CD14-positive monocyte (primary cell): ENCODE data around the gene POP4. TPM values are rescaled to one million over a fixed set of nuclear protein-coding genes. Genes with fewer than 3 reads are reported as not detected.

Source experiments
- DNase-seq, 3 donors: peaks; one replicate each; pipeline ENCODE4 v3.0.0-alpha.2; 2011 to 2022
- H2AFZ ChIP-seq: 2 replicates; pipeline ENCODE4 v1.6.0; 2012; ENCODE audit warnings: mild to moderate bottlenecking, low read depth, low read length, inconsistent platforms; ENCODE audit not compliant: insufficient read depth, poor library complexity, severe bottlenecking
- H3K27ac ChIP-seq, 2 donors: 1 replicate in 1 of 2; 2 replicates in 1 of 2; pipeline ENCODE4 v1.5.1; 2012 to 2013; ENCODE audit warnings: low read length in 2 of 2, control low read depth in 1 of 2, inconsistent platforms in 1 of 2, low read depth in 1 of 2, mild to moderate bottlenecking in 1 of 2
- H3K27me3 ChIP-seq, 2 donors: one replicate each; pipeline versions ENCODE4 v1.6.0 to v1.6.1; 2011 to 2013; ENCODE audit warnings: low read length in 2 of 2; ENCODE audit not compliant: control insufficient read depth in 2 of 2, insufficient read depth in 2 of 2
- H3K36me3 ChIP-seq, 2 donors: replicated peaks in 1 of 2; 1 replicate in 1 of 2; 2 replicates in 1 of 2; pipeline versions ENCODE4 v1.5.1 to v1.6.1; 2012 to 2013; ENCODE audit warnings: low read length in 2 of 2, control low read depth in 1 of 2, inconsistent platforms in 1 of 2, mild to moderate bottlenecking in 1 of 2; ENCODE audit not compliant: insufficient read depth in 2 of 2, control insufficient read depth in 1 of 2
- H3K4me1 ChIP-seq, 2 donors: 1 replicate in 1 of 2; 2 replicates in 1 of 2; pipeline versions ENCODE4 v1.5.1 to v1.6.1; 2012 to 2013; ENCODE audit warnings: low read length in 2 of 2, control low read depth in 1 of 2, inconsistent platforms in 1 of 2, mild to moderate bottlenecking in 1 of 2, moderate library complexity in 1 of 2; ENCODE audit not compliant: insufficient read depth in 2 of 2, control insufficient read depth in 1 of 2
- H3K4me2 ChIP-seq: replicated peaks from 2 replicates; pipeline ENCODE3; 2012; ENCODE audit warnings: low read length, moderate library complexity, mild to moderate bottlenecking; ENCODE audit not compliant: poor library complexity, severe bottlenecking; ENCODE audit errors: extremely low read depth
- H3K4me3 ChIP-seq, 3 experiments: fragments of 200-600 bp in 1 of 3; sonication (generic) in 1 of 3; replicated peaks in 1 of 3; 1 replicate in 2 of 3; 2 replicates in 1 of 3; pipeline ENCODE4 v1.5.1; 2011 to 2013; ENCODE audit warnings: low read length in 3 of 3, mild to moderate bottlenecking in 3 of 3, control low read depth in 2 of 3, low read depth in 2 of 3, inconsistent platforms in 1 of 3, moderate library complexity in 1 of 3
- H3K79me2 ChIP-seq: 2 replicates; pipeline ENCODE4 v1.6.0; 2012; ENCODE audit warnings: mild to moderate bottlenecking, control low read depth, inconsistent platforms, low read length, moderate library complexity; ENCODE audit not compliant: insufficient read depth
- H3K9ac ChIP-seq: 2 replicates; pipeline ENCODE4 v1.6.0; 2017; ENCODE audit warnings: low read length, mild to moderate bottlenecking; ENCODE audit not compliant: insufficient read depth, poor library complexity, severe bottlenecking
- H3K9me3 ChIP-seq, 2 donors: replicated peaks in 1 of 2; 1 replicate in 1 of 2; 2 replicates in 1 of 2; pipeline versions ENCODE4 v1.5.1 to v1.6.1; 2012 to 2013; ENCODE audit warnings: low read length in 2 of 2, control low read depth in 1 of 2; ENCODE audit not compliant: control insufficient read depth in 1 of 2, insufficient read depth in 1 of 2
- H4K20me1 ChIP-seq: 2 replicates; pipeline ENCODE4 v1.6.0; 2012; ENCODE audit warnings: mild to moderate bottlenecking, low read length, control low read depth, moderate library complexity; ENCODE audit not compliant: insufficient read depth
- H3K27ac Mint-ChIP-seq, 7 donors: one replicate each; pipeline ENCODE4 v1.8.0; 2020; ENCODE audit warnings: mild to moderate bottlenecking in 7 of 7, mixed read lengths in 7 of 7, moderate library complexity in 6 of 7, inconsistent platforms in 2 of 7
- H3K27me3 Mint-ChIP-seq, 3 donors: one replicate each; pipeline ENCODE4 v1.8.0; 2021 to 2022; ENCODE audit warnings: low read depth in 3 of 3, mild to moderate bottlenecking in 3 of 3, mixed read lengths in 3 of 3, moderate library complexity in 3 of 3, inconsistent platforms in 1 of 3
- H3K36me3 Mint-ChIP-seq, 2 donors: one replicate each; pipeline ENCODE4 v1.8.0; 2020; ENCODE audit warnings: mixed read lengths in 2 of 2, inconsistent platforms in 1 of 2, mild to moderate bottlenecking in 1 of 2
- H3K4me1 Mint-ChIP-seq: one replicate; pipeline ENCODE4 v1.8.0; 2020; ENCODE audit warnings: mild to moderate bottlenecking, mixed read lengths
- H3K4me3 Mint-ChIP-seq, 2 donors: one replicate each; pipeline ENCODE4 v1.8.0; 2020; ENCODE audit warnings: mild to moderate bottlenecking in 2 of 2, mixed read lengths in 2 of 2, moderate library complexity in 1 of 2
- H3K9me3 Mint-ChIP-seq, 7 donors: one replicate each; pipeline ENCODE4 v1.8.0; 2020 to 2022; ENCODE audit warnings: mixed read lengths in 7 of 7, mild to moderate bottlenecking in 6 of 7, moderate library complexity in 6 of 7, inconsistent platforms in 2 of 7
- WGBS: methylation state at CpG from one replicate; pipeline ENCODE4 v1.1.5; 2013; ENCODE audit warnings: missing lambda C conversion rate; ENCODE audit not compliant: insufficient coverage; 5-methylcytosine and 5-hydroxymethylcytosine counted together
- intact Hi-C, 2 donors: fragments of 100-400 bp; cut with micrococcal nuclease; formaldehyde crosslinking; loops; one replicate each; pipeline versions ENCODE4 v1.15.0 to v1.15.1; 2023
- polyA plus RNA-seq, 3 donors: library from polyadenylated mRNA; depleted of rRNA in 1 of 3; unstranded in 2 of 3; stranded (reverse) in 1 of 3; fragments of 300-500 nt in 2 of 3; fragments of >200 nt in 1 of 3; fragmentation: Illumina TruSeq in 2 of 3; gene quantifications; 1 replicate in 2 of 3; 2 replicates in 1 of 3; pipeline ENCODE4 v1.2.3, GENCODE V29; 2012 to 2021
- TF ChIP-seq, protein P1 (sequence below): fragments of 200-600 bp; IDR thresholded peaks from one replicate; pipeline ENCODE4 v1.8.0; 2022; ENCODE audit warnings: antibody characterized with exemption, mild to moderate bottlenecking

The POP4 gene
- polyA plus RNA-seq, 3 donors = 49.9 to 162 (median 161) TPM

DNA sequence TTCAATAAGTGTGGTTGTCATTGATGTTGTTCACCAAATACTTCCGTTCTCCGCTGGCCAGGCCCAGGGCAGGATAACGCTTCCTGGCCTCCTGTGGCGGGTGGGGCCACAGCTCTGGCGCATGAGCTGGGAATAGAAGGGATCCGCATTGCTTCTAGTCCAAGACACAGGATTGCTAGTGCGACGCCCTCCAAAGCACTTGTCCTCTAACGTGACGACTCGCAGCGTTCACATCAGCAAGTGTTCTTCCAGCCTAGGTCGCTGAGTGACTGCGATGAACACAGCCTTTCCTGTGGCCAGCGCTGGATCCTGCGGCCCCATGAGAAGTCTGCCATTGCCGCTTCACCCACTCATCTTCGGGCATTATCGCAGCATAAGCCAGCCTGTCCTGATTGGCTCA lies 40.9 kb upstream of the POP4 start:
- no peaks in the 10 kb centered on the region for H3K79me2 ChIP-seq
- Mint-ChIP-seq H3K36me3 (no peaks in the 10 kb centered on the region), H3K4me3 (no peak overlapping the region), H3K9me3 (peaks cover 0 to 10% (median 3%) of the 10 kb centered on the region in 7 donors), H3K27ac (no peak overlapping the region), H3K27me3 (peaks cover 4 to 10% (median 4%) of the 10 kb centered on the region in 3 donors), H3K4me1 (no peaks in the 10 kb centered on the region)
- H3K4me2 ChIP-seq = no peak overlapping the region
- no peak overlapping the region for H3K9ac ChIP-seq
- H3K9me3 ChIP-seq = peaks cover 3 to 5% of the 10 kb centered on the region in 2 donors
- H3K4me3 ChIP-seq = no peak overlapping the region
- TF ChIP-seq, protein P1, sequence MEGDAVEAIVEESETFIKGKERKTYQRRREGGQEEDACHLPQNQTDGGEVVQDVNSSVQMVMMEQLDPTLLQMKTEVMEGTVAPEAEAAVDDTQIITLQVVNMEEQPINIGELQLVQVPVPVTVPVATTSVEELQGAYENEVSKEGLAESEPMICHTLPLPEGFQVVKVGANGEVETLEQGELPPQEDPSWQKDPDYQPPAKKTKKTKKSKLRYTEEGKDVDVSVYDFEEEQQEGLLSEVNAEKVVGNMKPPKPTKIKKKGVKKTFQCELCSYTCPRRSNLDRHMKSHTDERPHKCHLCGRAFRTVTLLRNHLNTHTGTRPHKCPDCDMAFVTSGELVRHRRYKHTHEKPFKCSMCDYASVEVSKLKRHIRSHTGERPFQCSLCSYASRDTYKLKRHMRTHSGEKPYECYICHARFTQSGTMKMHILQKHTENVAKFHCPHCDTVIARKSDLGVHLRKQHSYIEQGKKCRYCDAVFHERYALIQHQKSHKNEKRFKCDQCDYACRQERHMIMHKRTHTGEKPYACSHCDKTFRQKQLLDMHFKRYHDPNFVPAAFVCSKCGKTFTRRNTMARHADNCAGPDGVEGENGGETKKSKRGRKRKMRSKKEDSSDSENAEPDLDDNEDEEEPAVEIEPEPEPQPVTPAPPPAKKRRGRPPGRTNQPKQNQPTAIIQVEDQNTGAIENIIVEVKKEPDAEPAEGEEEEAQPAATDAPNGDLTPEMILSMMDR = no peak
- no peak overlapping the region for H3K27ac ChIP-seq
- H4K20me1 ChIP-seq = no peaks in the 10 kb centered on the region
- H3K4me1 ChIP-seq = no peaks in the 10 kb centered on the region
- 85% methylated on average over 16 of the region's 19 CpGs for WGBS
- intact Hi-C loops = no loop called here
- no peaks in the 10 kb centered on the region for H3K36me3 ChIP-seq
- no peak for DNase-seq
- H3K27me3 ChIP-seq = no peaks in the 10 kb centered on the region
- no peak overlapping the region for H2AFZ ChIP-seq

DNA sequence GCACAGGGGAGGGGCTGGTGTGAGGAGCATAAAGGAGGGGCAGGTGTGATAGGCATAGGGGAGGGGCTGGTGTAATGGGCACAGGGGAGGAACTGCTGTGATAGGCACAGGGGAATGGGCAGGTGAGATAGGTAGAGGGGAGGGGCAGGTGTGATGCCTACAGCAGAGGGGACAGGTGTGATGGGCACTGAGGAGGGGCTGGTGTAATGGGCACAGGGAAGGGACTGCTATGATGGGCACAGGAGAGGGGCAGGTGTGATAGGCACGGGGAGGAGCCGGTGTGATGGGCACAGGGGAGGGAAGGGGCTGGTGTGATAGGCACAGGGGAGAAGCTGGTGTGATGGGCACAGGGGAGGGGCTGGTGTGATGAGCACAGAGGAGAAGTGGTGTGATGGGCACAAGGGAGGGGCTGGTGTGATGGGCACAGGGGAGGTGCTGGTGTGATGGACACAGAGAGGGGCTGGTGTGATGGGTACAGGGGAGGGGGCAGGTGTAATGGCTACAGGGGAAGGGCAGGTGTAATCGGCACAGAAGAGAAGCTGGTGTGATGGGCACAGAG lies 39.5 kb upstream of the POP4 start:
- no peaks in the 10 kb centered on the region for H3K9me3 ChIP-seq
- Mint-ChIP-seq H3K36me3 (no peaks in the 10 kb centered on the region), H3K27me3 (peaks cover 4 to 16% (median 6%) of the 10 kb centered on the region in 3 donors), H3K27ac (peak overlapping the region in 1 of 7 donors; percentile 46), H3K4me3 (no peak overlapping the region), H3K4me1 (no peaks in the 10 kb centered on the region), H3K9me3 (peaks cover 0 to 2% (median 0%) of the 10 kb centered on the region in 7 donors)
- H3K36me3 ChIP-seq = no peaks in the 10 kb centered on the region
- DNase-seq = no peak
- no peak overlapping the region for H3K9ac ChIP-seq
- no peak overlapping the region for H3K4me3 ChIP-seq
- no peaks in the 10 kb centered on the region for H3K79me2 ChIP-seq
- no peak overlapping the region for H3K4me2 ChIP-seq
- no peaks in the 10 kb centered on the region for H3K27me3 ChIP-seq
- 93% methylated on average over 3 of the region's 3 CpGs for WGBS
- intact Hi-C loops = no loop called here
- TF ChIP-seq, protein P1 = no peak
- H3K27ac ChIP-seq = no peak overlapping the region
- H2AFZ ChIP-seq = no peak overlapping the region
- no peaks in the 10 kb centered on the region for H4K20me1 ChIP-seq
- H3K4me1 ChIP-seq = no peaks in the 10 kb centered on the region
